ENCODE data around the gene AIP. TPM values are rescaled to one million over a fixed set of nuclear protein-coding genes. Genes with fewer than 3 reads are reported as not detected.

AIP gene
- total and polyA plus RNA-seq, 2 donors (not counting 1 experiment from before 2014, with no cell fraction given): 127 to 205 TPM

DNA sequence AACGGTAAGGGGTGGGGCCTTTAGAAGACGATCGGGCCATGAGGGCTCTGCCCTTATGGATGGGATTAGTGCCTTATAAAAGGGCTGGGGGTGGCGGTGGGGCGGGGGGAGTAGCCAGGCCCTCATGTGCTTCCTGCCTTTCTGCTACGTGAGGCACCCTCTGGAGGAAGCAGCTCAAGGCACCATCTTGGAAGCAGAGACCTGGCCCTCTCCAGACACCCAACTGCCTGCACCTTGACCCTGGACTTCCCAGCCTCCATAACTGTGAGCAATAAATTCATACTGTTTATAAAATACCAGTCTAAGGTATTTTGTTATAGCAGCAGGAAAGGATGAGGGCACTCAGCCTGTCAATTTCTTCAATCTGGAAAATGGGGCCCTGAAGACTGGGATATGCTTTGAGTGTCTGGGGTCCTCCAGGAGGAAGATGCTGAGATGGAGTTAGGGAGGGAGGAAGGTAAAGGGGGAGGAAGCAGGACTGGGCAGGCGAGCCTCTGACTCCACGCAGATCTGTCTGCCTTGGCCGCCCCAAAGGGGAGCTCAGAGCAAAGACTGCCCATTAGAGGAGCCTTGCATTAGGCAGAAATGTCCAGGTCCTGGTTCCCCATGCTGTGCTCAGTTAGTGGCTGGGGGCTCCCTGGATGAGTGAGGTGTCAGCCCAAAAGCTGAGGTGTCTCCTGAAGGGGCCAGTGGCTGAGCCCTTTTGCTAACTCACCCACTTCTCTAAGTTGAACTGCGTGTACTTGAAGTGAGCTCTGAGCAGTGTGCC lies 35.1 kb downstream of the AIP start:
- Histone ChIP-seq H3K9ac (ENCODE audit: low read length) (no peak overlapping the region), H3K4me2 (replicated peaks; ENCODE audit: low read depth, low read length, poor library complexity, severe bottlenecking) (no peak overlapping the region), H3K4me3 (ENCODE audit: control extremely low read depth in 1 of 5, extremely low read depth in 1 of 5, insufficient read depth in 1 of 5, low read depth in 2 of 5, low read length in 4 of 5) (no peak overlapping the region), H3K36me3 (replicated peaks in 1 of 2; ENCODE audit: control extremely low read depth in 1 of 2, control insufficient read depth in 1 of 2, extremely low read depth in 1 of 2, insufficient read depth in 2 of 2, low read length in 1 of 2) (no peaks in the 10 kb centered on the region), H3K79me2 (ENCODE audit: control insufficient read depth, insufficient read depth, low read length) (no peaks in the 10 kb centered on the region), H3K27me3 (replicated peaks in 1 of 4; ENCODE audit: control extremely low read depth in 1 of 4, control insufficient read depth in 3 of 4, insufficient read depth in 4 of 4, low read length in 3 of 4) (peaks cover 0 to 13% (median 1%) of the 10 kb centered on the region in 4 experiments), H2AFZ (ENCODE audit: insufficient read depth, low read depth, low read length, poor library complexity, severe bottlenecking) (no peak overlapping the region), H4K20me1 (ENCODE audit: control insufficient read depth, insufficient read depth, low read length, poor library complexity, severe bottlenecking) (no peaks in the 10 kb centered on the region), H3K4me1 (ENCODE audit: control insufficient read depth in 2 of 2, insufficient read depth in 2 of 2, low read length in 2 of 2) (no peaks in the 10 kb centered on the region), H3K9me3 (ENCODE audit: control extremely low read depth in 1 of 3, control insufficient read depth in 2 of 3, insufficient read depth in 1 of 3, low read length in 2 of 3) (peaks cover 0 to 8% (median 0%) of the 10 kb centered on the region in 3 donors), H3K27ac (ENCODE audit: low read length in 2 of 2) (no peak overlapping the region)
- WGBS (ENCODE audit: insufficient coverage): 96% methylated on average over 9 of the region's 10 CpGs
- intact Hi-C loops (cut with micrococcal nuclease): no loop called here
- Mint-ChIP-seq H3K27ac (no peak overlapping the region), H3K4me3 (no peak overlapping the region), H3K4me1 (no peaks in the 10 kb centered on the region), H3K9me3 (ENCODE audit: insufficient read depth) (no peaks in the 10 kb centered on the region), H3K27me3 (peaks cover 21% of the 10 kb centered on the region)
- DNase-seq (no peak), ATAC-seq (ENCODE audit: low read depth) (no peak)
- no peak for TF ChIP-seq CTCF (IDR thresholded peaks at IDR 0.05)
- no peak for TF ChIP-seq EZH2 (IDR thresholded peaks at IDR 0.05; ENCODE audit: borderline replicate concordance, insufficient read depth, low read depth, low read length, poor library complexity, severe bottlenecking)
- CTCF ChIA-PET: no interaction called here
- POLR2A ChIA-PET: no interaction called here

- DNase-seq (no peak), ATAC-seq (ENCODE audit: low read depth) (no peak)
- no peaks in the 10 kb centered on the region for H4K20me1 ChIP-seq (ENCODE audit: control insufficient read depth, insufficient read depth, low read length, poor library complexity, severe bottlenecking)
- no peaks in the 10 kb centered on the region for H3K4me1 Mint-ChIP-seq
- H3K27ac ChIP-seq (ENCODE audit: low read length in 2 of 2): no peak overlapping the region
- H3K27ac Mint-ChIP-seq: no peak overlapping the region
- H3K4me1 ChIP-seq (ENCODE audit: control insufficient read depth in 2 of 2, insufficient read depth in 2 of 2, low read length in 2 of 2): no peaks in the 10 kb centered on the region
- CTCF ChIA-PET: no interaction called here
- H3K4me3 ChIP-seq (ENCODE audit: control extremely low read depth in 1 of 5, extremely low read depth in 1 of 5, insufficient read depth in 1 of 5, low read depth in 2 of 5, low read length in 4 of 5): no peak overlapping the region
- H3K27me3 Mint-ChIP-seq: peaks cover 18% of the 10 kb centered on the region
- H3K27me3 ChIP-seq (replicated peaks in 1 of 4; ENCODE audit: control extremely low read depth in 1 of 4, control insufficient read depth in 3 of 4, insufficient read depth in 4 of 4, low read length in 3 of 4): peaks cover 0 to 13% (median 1%) of the 10 kb centered on the region in 4 experiments
- no peak overlapping the region for H3K4me2 ChIP-seq (replicated peaks; ENCODE audit: low read depth, low read length, poor library complexity, severe bottlenecking)
- no peak overlapping the region for H3K9ac ChIP-seq (ENCODE audit: low read length)
- intact Hi-C loops (cut with micrococcal nuclease): no loop called here
- no peaks in the 10 kb centered on the region for H3K36me3 ChIP-seq (replicated peaks in 1 of 2; ENCODE audit: control extremely low read depth in 1 of 2, control insufficient read depth in 1 of 2, extremely low read depth in 1 of 2, insufficient read depth in 2 of 2, low read length in 1 of 2)
- no peaks in the 10 kb centered on the region for H3K9me3 Mint-ChIP-seq (ENCODE audit: insufficient read depth)
- H3K9me3 ChIP-seq (ENCODE audit: control extremely low read depth in 1 of 3, control insufficient read depth in 2 of 3, insufficient read depth in 1 of 3, low read length in 2 of 3): peaks cover 0 to 8% (median 0%) of the 10 kb centered on the region in 3 donors
- TF ChIP-seq EZH2 (IDR thresholded peaks at IDR 0.05; ENCODE audit: borderline replicate concordance, insufficient read depth, low read depth, low read length, poor library complexity, severe bottlenecking): no peak
- TF ChIP-seq CTCF (IDR thresholded peaks at IDR 0.05): no peak
- POLR2A ChIA-PET: no interaction called here
- H2AFZ ChIP-seq (ENCODE audit: insufficient read depth, low read depth, low read length, poor library complexity, severe bottlenecking): no peak overlapping the region
- no peaks in the 10 kb centered on the region for H3K79me2 ChIP-seq (ENCODE audit: control insufficient read depth, insufficient read depth, low read length)
- H3K4me3 Mint-ChIP-seq: no peak overlapping the region
- 93% methylated on average over 32 of the region's 32 CpGs for WGBS (ENCODE audit: insufficient coverage)
These were observed 36.9 kb downstream of the AIP start for GRCh38 chr11:67519726-67520125.
